HepG2 (cell line): ENCODE data around the gene URM1. TPM values are rescaled to one million over a fixed set of nuclear protein-coding genes. Genes with fewer than 3 reads are reported as not detected.
"Not testable (repeated sequence)": the region's sequence is repeated elsewhere in the genome, so short reads cannot be mapped to it uniquely, and the experiment has no call there.

Source experiments
- ATAC-seq: fragments of 200-7000 bp; cut with Tn5 transposase; 3 replicates; pipeline ENCODE4 v1.9.1; 2020; ENCODE audit warnings: mild to moderate bottlenecking, moderate library complexity
- BruUV-seq: library from RNA; stranded (reverse); fragments of 400-500 nt; replicated peaks from 2 replicates; lab custom pipeline; 2021; lab: Mats Ljungman, UMichigan
- CTCF ChIA-PET: fragments of 300-600 bp; formaldehyde crosslinking; extraction: SDS; loops from one replicate; lab custom pipeline; 2021; ENCODE audit warnings: low total read pairs, inconsistent platforms, low intra/inter-chr PET ratio; lab: Yijun Ruan, JAX
- POLR2A ChIA-PET: fragments of 350-600 bp; sonication (Branson Sonifier 250); formaldehyde crosslinking; loops from one replicate; lab custom pipeline; 2020; ENCODE audit warnings: antibody characterized with exemption, inconsistent platforms; lab: Yijun Ruan, JAX
- DNase-seq: peaks from one replicate; pipeline ENCODE4 v3.0.0-alpha.2; 2015; ENCODE audit warnings: low spot score
- FAIRE-seq: peaks from 3 replicates; lab custom pipeline; 2011; peaks lifted over from hg19 to GRCh38; lab: Jason Lieb, UNC
- H2AFZ ChIP-seq: one replicate; pipeline ENCODE4 v1.6.1; 2011; ENCODE audit warnings: low read length, inconsistent platforms
- H3K27ac ChIP-seq: fragments of 300-600 bp; 3 replicates; pipeline ENCODE4 v1.8.0; 2011; ENCODE audit warnings: mixed run types, mild to moderate bottlenecking, mixed read lengths, low read length, inconsistent platforms; ENCODE audit not compliant: insufficient read depth; ENCODE audit errors: extremely low read length
- H3K27me3 ChIP-seq, 2 experiments: fragments of 200-600 bp in 1 of 2; 2 replicates in 1 of 2; 3 replicates in 1 of 2; pipeline versions ENCODE4 v1.6.0 to v1.8.0; 2011; ENCODE audit warnings: low read length in 2 of 2, mild to moderate bottlenecking in 2 of 2, moderate library complexity in 2 of 2, inconsistent platforms in 1 of 2; ENCODE audit not compliant: insufficient read depth in 2 of 2, control insufficient read depth in 1 of 2
- H3K36me3 ChIP-seq, 2 experiments: fragments of 200-600 bp in 1 of 2; replicated peaks in 1 of 2; 2 replicates in 1 of 2; 3 replicates in 1 of 2; pipeline versions ENCODE4 v1.5.1 to v1.8.0; 2011; ENCODE audit warnings: low read length in 2 of 2, inconsistent platforms in 1 of 2; ENCODE audit not compliant: insufficient read depth in 2 of 2, control insufficient read depth in 1 of 2
- H3K4me1 ChIP-seq: 2 replicates; pipeline ENCODE4 v1.5.1; 2012; ENCODE audit warnings: low read length, inconsistent platforms; ENCODE audit not compliant: insufficient read depth
- H3K4me2 ChIP-seq: 2 replicates; pipeline ENCODE4 v1.6.0; 2011; ENCODE audit warnings: low read depth, low read length, inconsistent platforms
- H3K4me3 ChIP-seq, 3 experiments: fragments of 200-600 bp in 1 of 3; sonication (generic), shearing (Covaris generic) in 1 of 3; replicated peaks in 1 of 3; 2 replicates each; pipeline ENCODE4 v1.5.1; 2011 to 2016; ENCODE audit warnings: low read length in 3 of 3, inconsistent platforms in 2 of 3, low read depth in 2 of 3, mild to moderate bottlenecking in 2 of 3, control low read depth in 1 of 3, mixed read lengths in 1 of 3; ENCODE audit not compliant: insufficient read depth in 1 of 3
- H3K79me2 ChIP-seq: one replicate; pipeline ENCODE4 v1.6.1; 2011; ENCODE audit warnings: low read length, inconsistent platforms; ENCODE audit not compliant: insufficient read depth
- H3K9ac ChIP-seq: 2 replicates; pipeline ENCODE4 v1.6.0; 2011; ENCODE audit warnings: mild to moderate bottlenecking, low read depth, low read length, inconsistent platforms; ENCODE audit not compliant: insufficient read depth
- H3K9me3 ChIP-seq: 2 replicates; pipeline ENCODE4 v1.5.1; 2012; ENCODE audit warnings: mild to moderate bottlenecking, low read length
- H4K20me1 ChIP-seq: 2 replicates; pipeline ENCODE4 v1.6.0; 2011; ENCODE audit warnings: inconsistent platforms, mild to moderate bottlenecking, low read length, moderate library complexity; ENCODE audit not compliant: insufficient read depth
- WGBS: methylation state at CpG from one replicate; pipeline ENCODE4 v1.1.6; 2017; ENCODE audit warnings: low lambda C conversion rate; 5-methylcytosine and 5-hydroxymethylcytosine counted together
- in situ Hi-C: cut with HindIII; loops from 2 replicates; pipeline ENCODE4 v1.10.0; 2017; ENCODE audit warnings: low pct_unique_long_range_greater_than_20kb; ENCODE audit not compliant: extremely low pct_ligation_motif_present
- intact Hi-C: fragments of 100-400 bp; cut with micrococcal nuclease; formaldehyde crosslinking; loops from one replicate; pipeline ENCODE4 v1.10.0; 2022; ENCODE audit not compliant: unreplicated experiment
- polyA plus RNA-seq, 8 experiments: library from polyadenylated mRNA; depleted of rRNA in 3 of 8; stranded (reverse) in 7 of 8; unstranded in 1 of 8; fragments of >200 nt; fragmentation: Illumina TruSeq in 4 of 8; extraction: Trizol in 4 of 8; gene quantifications; 2 replicates each; pipeline versions ENCODE4 v1.2.1 to v1.2.3, GENCODE V29; 2011 to 2016; ENCODE audit warnings: low read depth in 4 of 8, missing spikeins in 1 of 8, mixed read lengths in 1 of 8; ENCODE audit not compliant: insufficient read depth in 1 of 8
- total RNA-seq, 5 experiments: library from RNA; depleted of rRNA; stranded (reverse); fragments of >200 nt; fragmentation: Illumina TruSeq; extraction: Trizol; gene quantifications; 2 replicates each; pipeline ENCODE4 v1.2.3, GENCODE V29; 2016; ENCODE audit warnings: low read depth in 1 of 5
- TF ChIP-seq, protein P1 (sequence below): fragments of 450-650 bp; IDR thresholded peaks from 2 replicates; pipeline ENCODE4 v1.6.1; 2016
- TF ChIP-seq, protein P2 (sequence below): fragments of 450-650 bp; IDR thresholded peaks from 2 replicates; pipeline ENCODE4 v1.6.1; 2017

The URM1 gene
- total and polyA plus RNA-seq, 2 of the 13 experiments (the other 11 are each of a cell fraction or from before 2014, with no cell fraction given): 37.1 to 41.3 TPM

DNA sequence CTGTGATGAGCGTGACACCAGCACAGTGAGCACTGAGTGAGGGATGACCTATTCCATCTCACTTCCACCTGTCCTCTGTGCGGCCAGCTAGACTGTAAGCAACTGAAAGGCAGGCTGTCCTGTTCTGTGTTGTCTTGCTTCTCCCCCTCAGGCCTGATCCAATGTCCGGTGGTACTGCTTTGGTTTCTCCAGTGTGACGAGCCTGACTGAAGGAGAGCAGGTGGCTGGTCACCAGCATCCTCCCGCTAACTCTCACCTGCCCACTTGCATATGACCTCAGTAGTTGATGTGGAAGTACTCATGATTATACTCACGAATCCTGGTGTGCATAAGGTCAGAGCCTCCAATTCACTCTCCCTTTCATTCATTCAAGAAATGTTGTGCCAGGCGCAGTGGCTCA, 33.2 kb upstream of the URM1 start (continued):
- TF ChIP-seq, protein P1, sequence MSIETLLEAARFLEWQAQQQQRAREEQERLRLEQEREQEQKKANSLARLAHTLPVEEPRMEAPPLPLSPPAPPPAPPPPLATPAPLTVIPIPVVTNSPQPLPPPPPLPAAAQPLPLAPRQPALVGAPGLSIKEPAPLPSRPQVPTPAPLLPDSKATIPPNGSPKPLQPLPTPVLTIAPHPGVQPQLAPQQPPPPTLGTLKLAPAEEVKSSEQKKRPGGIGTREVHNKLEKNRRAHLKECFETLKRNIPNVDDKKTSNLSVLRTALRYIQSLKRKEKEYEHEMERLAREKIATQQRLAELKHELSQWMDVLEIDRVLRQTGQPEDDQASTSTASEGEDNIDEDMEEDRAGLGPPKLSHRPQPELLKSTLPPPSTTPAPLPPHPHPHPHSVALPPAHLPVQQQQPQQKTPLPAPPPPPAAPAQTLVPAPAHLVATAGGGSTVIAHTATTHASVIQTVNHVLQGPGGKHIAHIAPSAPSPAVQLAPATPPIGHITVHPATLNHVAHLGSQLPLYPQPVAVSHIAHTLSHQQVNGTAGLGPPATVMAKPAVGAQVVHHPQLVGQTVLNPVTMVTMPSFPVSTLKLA: no peak
- TF ChIP-seq, protein P2, sequence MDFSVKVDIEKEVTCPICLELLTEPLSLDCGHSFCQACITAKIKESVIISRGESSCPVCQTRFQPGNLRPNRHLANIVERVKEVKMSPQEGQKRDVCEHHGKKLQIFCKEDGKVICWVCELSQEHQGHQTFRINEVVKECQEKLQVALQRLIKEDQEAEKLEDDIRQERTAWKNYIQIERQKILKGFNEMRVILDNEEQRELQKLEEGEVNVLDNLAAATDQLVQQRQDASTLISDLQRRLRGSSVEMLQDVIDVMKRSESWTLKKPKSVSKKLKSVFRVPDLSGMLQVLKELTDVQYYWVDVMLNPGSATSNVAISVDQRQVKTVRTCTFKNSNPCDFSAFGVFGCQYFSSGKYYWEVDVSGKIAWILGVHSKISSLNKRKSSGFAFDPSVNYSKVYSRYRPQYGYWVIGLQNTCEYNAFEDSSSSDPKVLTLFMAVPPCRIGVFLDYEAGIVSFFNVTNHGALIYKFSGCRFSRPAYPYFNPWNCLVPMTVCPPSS: no peak
- TF ChIP-seq, all 625 proteins: peak for 0

DNA sequence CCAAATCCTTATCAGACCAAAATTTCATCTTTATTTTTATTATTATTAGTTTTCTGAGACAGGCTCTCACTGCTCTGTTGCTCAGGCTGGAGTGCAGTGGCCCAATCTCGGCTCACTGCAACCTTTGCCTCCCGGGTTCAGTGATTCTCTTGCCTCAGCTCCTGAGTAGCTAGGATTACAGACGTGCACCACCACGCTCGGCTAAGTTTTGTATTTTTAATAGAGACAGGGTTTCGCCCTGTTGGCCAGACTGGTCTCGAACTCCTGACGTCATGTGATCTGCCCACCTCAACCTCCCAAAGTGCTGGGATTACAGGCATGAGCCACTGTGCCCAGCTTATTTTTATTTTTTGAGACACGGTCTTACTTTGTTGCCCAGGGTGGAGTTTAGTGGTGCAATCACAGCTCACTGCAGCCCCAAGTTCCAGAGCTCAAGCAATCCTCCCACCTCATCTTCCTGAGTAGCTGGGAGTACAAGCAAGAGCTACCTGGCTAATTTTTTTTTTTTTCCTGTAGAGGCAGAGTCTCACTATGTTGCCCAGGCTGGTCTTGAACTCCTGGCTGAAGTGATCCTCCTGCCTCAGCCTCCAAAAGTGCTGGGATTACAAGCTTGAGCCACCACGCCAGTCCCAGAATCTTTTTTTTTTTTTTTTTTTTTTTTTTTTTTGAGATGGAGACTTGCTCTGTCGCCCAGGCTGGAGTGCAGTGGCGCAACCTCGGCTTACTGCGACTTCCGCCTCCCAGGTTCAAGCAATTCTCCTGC, 32.1 kb upstream of the URM1 start:
- H3K27ac ChIP-seq, CTCF ChIA-PET, H3K4me3 ChIP-seq, H3K9me3 ChIP-seq, ATAC-seq, H3K36me3 ChIP-seq, FAIRE-seq, H3K79me2 ChIP-seq, DNase-seq, H2AFZ ChIP-seq, H3K9ac ChIP-seq, intact Hi-C loops, in situ Hi-C loops, H3K27me3 ChIP-seq, H4K20me1 ChIP-seq, BruUV-seq: not testable (repeated sequence)
- Histone ChIP-seq H3K4me1 (peaks cover 10% of the 10 kb centered on the region), H3K4me2 (0 out of 2 replicates have a peak overlapping the region, but pooled peaks have one; percentile 99)
- WGBS: 79% methylated on average over 15 of the region's 15 CpGs
- POLR2A ChIA-PET: interaction anchor here (1.8 kb wide), 2 partner anchors 39 to 43 kb away, joined by 8 to 14 read pairs; no protein-coding TSS in a partner anchor
